GM03348 (cell line): ENCODE results near the gene ZGRF1.
"Not testable (repeated sequence)": the region's sequence is repeated elsewhere in the genome, so short reads cannot be mapped to it uniquely, and the experiment has no call there.

Experiments used
- DNase-seq: peaks from one replicate; pipeline ENCODE4 v3.0.0; 2012; ENCODE audit warnings: low spot score

The ZGRF1 gene

DNA sequence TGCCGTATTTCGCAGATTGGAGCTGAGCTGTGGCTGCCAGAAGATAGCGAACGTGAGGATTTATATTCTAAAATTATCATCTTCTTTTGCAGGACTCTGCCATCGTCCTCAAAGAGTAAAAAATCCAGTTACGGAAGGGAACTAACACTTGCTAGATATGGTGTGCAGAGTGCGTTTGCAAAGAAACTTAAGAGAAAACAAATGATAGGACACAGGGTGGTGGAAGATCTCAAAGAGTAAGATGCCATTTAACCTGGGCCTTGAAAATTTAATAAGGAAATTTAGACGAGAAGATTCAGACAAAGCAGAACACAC, 800 bp upstream of the ZGRF1 start:
- peak; percentile 3 for DNase-seq

GRCh38 chr4:112633477-112634235, 3.1 kb downstream of the ZGRF1 start:
- peak; percentile 46 for DNase-seq

DNA sequence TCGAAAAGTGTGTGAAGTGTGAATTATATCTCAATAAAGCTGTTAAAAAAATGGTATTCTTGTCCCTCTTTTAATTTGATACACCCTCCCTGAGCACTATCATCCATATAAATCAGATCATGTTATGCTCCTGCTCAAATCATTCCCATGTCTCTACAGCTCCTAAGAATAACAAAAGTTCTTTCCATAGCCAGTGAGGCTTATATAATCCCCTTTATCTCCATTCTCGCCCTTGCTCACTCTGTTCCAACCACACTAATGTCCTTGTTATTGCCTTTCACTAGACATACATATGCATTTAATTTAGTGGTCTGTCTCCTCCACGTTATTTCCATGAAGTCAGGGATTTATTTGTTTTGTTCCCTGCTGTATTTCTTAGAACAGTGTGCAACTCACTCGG, 10.5 kb downstream of the ZGRF1 start:
- no peak for DNase-seq

- no peak for DNase-seq
These were observed 19.7 kb downstream of the ZGRF1 start for GRCh38 chr4:112616984-112617383.

DNA sequence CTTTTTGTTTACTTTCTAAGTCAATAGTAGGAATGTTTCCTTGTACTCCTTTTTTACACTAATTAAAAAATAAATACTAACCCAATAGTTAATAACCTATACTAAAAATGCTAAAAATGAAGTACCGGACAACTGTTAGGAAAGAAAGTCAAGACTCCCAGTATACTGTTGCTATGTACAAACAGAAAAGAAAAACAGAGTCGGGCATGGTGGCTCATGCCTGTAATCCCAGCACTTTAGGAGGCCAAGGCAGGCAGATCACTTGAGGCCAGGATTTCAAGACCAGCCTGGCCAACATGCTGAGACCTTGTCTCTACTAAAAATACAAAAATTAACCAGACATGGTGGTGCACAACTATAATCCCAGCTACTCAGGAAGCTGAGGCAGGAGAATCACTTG, 23.9 kb downstream of the ZGRF1 start:
- not testable (repeated sequence) for DNase-seq

- DNase-seq = peak; percentile 81
These were observed 32.1 kb downstream of the ZGRF1 start for GRCh38 chr4:112604589-112604988.

- DNase-seq = no peak
These were observed 41.7 kb downstream of the ZGRF1 start for GRCh38 chr4:112594993-112595392.

GRCh38 chr4:112593438-112594133, 43.1 kb downstream of the ZGRF1 start:
- no peak for DNase-seq

- DNase-seq = no peak
These were observed 44.0 kb downstream of the ZGRF1 start for GRCh38 chr4:112592717-112593116.

GRCh38 chr4:112591593-112591992, 45.1 kb downstream of the ZGRF1 start:
- no peak for DNase-seq

DNA sequence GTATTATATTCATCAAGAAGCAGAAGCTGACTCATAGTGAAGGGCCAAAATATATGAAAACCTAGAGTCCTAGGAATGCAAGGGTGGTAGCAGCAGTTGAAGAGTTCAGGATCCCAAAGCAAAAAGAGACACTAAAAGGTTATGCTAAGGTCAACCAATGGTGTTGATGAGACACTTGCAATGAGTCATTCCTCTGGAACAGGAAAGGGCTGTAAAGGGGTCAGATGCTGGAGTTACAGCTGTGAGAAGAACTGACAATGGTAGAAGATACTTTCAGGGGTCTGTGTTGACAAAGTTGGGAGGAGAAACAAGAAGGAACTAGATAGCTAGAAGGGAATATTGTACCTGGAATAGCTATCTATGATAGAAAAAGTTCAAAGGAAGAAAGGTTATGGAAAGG, 47.5 kb downstream of the ZGRF1 start:
- DNase-seq = peak; percentile 20

GRCh38 chr4:112585977-112586736, 50.6 kb downstream of the ZGRF1 start:
- DNase-seq = no peak

DNA sequence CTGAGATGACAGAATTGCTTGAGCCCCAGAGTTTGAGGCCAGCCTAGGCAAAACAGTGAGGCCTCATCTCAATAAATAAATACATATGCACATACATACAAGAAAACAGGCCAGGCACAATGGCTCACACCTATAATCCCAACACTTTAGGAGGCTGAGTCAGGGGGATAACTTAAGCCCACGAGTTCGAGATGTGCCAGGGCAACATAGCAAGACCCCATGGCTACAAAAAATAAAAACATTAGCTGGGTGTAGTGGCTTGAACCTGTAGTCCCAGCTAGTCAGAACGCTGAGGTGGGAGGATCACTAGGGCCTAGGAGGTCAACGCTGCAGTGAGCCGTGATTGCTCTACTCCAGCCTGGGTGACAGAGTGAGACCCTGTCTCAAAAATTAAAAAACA, 69.2 kb downstream of the ZGRF1 start:
- no peak for DNase-seq

- DNase-seq = no peak
These were observed 71.9 kb downstream of the ZGRF1 start for GRCh38 chr4:112564706-112565270.

GRCh38 chr4:112563431-112564200, 73.1 kb downstream of the ZGRF1 start:
- DNase-seq = no peak

GRCh38 chr4:112562254-112562879, 74.3 kb downstream of the ZGRF1 start:
- no peak for DNase-seq

GRCh38 chr4:112560084-112560483, 76.6 kb downstream of the ZGRF1 start:
- DNase-seq = no peak

- no peak for DNase-seq
These were observed 77.7 kb downstream of the ZGRF1 start for GRCh38 chr4:112559053-112559452.

GRCh38 chr4:112557676-112558411, 78.9 kb downstream of the ZGRF1 start:
- no peak for DNase-seq

- DNase-seq = not testable (repeated sequence)
These were observed 82.4 kb downstream of the ZGRF1 start for GRCh38 chr4:112554271-112554670.

- peak; percentile 59 for DNase-seq
These were observed 84.0 kb downstream of the ZGRF1 start for GRCh38 chr4:112552668-112553067.
